GM21737 (cell line): Measurements from ENCODE around the gene WIPF2.

ENCODE experiments used
- ATAC-seq: cut with Tn5 transposase; IDR thresholded peaks from one replicate; pipeline ENCODE4 v1.9.1; 2021; ENCODE audit warnings: mild to moderate bottlenecking, moderate library complexity; ENCODE audit not compliant: unreplicated experiment

WIPF2 gene

DNA sequence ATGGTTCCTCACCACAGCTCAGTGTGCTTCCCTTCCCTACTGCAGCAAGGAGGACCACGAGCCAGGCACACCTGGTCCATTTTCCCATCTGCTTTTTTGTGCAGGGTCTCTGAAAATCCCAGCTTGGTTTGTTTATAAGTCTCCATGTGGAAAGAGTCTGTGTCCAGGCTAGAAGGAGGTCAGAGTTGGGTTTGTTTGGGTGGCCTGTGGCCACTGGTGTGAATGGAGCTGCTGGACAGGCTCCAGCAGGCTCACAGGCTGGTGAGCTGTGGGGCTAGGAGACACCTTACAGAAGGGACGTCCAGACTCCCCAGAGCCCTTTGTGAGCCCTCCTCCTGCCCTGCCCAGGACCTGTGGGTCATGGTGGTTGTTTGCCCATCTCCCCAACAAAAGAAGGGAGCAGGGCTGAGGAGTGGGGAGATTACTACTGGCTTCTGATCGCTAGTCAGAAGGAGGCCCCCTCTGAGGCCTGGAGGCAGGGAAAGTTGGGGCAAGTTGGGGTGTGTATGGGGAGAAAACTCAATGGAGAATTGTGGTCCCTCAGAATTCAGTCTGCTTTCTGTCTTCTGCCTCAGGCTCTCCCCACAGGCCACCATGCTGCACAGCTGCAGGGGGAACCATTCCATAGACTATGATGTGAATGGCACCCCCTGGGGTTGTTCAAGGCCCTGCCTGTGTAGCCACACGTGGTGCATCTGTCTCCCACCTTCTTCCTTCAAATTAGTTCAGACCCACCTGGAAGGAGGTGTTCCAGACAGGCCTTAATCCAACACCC is 94.0 kb downstream of the WIPF2 start:
- ATAC-seq = no peak

DNA sequence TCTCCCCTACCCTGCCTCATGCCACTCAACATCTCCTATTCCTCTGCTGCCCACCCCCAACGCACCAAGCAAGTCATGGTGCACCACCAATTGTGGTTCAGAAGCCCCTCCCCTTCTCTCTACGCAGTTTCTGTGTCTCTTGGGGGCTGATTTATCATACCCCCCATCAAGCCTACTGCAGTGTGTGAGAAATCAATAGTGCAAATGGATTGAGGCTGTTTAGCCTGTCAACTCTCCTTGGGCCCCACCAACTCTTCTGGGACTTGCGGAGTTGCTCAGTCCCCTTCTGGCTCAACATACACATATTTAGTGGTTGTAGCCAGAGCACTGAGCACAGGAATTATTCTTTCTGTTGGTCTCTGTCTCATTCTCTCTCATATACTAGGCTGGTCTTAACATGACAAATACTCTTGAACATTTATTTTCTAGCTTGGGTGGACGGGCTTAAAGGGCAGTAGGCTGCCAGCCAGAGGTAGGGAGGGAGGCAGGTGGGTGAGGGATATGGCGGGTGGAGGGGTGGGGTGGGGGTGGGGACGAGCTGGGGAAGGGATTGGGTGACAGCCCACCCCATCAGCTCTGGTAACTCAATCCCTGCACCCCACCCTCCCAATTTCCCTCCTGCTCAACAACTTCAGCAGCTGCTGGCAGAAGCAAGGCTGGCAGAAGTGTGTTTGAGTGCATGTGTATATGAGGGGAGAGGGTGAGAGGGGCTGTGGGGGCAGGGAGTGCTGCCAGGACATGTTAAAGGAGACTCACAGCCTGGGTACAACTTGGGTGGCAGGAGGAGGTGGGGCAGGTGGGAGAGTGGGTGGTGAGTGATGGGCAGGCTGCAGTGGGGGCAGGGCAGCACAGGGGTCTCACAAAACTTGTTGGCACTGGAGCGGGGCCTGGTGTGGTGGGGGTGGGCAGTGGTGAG is 94.8 kb downstream of the WIPF2 start:
- no peak for ATAC-seq

DNA sequence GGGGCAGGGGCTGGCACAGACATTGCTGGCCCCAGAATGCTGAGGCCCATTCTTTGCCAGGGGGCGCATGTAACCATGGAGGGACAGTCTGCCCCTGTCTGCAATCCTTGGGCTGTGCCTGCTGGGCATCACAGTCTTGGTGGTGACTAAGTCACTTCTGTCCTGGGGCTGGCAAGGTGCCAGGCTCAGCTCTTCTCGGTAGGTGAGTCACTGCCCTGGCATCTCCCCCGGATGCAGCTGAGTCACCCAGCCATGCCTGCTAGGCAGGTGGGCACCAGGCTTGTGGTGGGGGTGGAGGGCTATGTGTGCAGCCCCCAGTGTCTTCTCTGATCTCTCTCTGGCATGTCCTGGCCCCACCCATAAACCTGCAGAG is 95.5 kb downstream of the WIPF2 start:
- ATAC-seq = no peak

DNA sequence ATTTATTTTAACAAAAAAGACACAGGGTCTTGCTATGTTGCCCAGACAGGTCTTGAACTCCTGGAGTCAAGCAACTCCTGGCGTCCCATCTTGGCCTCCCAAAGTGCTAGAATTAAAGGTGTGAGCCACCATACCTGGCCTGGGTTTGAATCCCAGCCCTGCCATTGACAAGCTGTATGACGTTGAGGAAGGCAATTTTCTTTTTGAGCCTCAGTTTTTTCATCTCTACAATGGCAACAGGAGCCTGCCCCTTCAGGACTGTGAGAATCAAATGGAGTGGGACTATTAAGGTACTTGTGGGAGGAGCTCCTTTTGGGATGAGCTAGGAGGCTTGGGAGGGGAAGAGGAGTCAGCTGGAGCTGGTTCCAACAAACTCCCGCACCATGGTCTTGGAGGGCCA is 96.1 kb downstream of the WIPF2 start:
- ATAC-seq = no peak

DNA sequence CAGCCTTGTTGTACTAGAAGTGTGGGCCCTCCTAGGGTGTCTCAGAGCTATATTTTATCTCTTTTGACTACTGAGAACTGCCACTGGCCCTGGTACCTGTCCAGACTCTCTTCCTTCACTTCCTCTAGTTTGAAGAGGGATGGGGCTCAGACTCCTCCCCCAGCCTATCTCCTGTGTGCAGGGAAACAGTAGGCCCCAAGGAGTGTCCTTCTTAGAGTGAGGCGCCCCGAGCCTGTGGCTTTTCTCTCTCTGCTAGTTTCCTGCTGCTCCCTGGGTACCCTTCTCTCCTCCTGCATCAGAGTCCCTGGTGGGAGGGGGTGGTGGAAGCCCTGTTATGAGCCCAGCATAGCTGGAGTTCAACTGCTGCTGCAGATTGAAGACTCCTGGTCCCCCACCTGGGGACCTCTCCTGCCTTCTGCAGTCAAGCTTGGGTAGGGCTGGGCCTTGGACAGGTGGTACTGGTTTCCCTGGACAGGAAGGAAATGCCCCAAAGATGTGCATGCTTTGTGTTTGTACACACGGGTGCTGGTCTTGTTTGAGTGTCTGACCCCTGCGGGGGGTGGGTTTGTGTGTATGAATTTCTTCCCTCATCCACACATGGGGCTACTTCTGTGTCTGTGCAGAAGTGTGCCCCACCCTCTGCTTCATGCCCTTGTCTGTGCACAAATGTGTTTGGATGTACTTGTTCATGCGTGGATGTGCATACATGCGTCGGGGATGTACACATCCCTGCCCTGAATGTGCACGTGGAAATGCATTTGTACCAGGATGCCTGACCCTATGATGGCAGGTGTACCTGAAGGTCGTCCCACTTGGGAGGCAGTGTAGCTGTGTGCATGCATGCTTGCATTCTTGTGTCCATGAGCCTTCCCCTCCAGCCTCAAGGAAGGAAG is 96.8 kb downstream of the WIPF2 start:
- ATAC-seq = no peak

DNA sequence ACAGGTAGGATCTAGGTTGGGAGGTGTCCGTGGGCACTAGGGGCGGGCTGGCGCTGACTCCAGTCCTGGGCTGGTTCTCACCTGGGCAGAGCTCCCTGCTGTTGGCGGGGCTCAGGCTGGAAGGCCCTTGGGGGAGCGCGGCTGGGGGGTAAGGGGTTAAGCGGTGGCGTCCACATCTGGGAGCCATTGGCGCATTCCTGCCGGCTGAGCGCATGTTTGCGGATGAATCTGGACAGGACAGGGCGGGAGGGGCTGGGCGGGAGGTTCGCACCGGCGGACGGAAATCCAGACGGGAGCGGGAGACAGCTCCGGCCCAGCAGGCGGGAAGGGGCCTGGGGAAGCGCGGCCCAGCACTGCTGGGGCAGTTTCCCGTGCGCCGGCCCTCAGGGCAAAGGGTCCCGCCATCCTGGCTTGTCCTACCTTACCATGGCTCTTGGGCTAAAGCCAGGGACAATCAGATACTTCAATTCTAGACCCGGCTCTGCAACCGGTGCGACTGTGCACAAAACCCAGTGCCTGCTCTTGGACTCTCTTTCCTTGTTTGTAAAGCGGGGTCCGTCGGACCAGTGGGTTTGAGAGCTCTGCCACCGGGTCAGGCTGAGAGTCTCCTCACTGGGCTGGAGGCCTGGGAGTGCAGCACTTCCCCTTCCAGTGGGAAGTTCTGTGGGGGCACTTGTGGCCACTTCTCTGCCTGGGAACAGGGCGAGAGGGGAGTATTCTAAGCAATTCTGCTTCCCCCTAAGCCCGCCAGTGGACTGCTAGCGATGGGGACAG is 97.7 kb downstream of the WIPF2 start:
- no peak for ATAC-seq

DNA sequence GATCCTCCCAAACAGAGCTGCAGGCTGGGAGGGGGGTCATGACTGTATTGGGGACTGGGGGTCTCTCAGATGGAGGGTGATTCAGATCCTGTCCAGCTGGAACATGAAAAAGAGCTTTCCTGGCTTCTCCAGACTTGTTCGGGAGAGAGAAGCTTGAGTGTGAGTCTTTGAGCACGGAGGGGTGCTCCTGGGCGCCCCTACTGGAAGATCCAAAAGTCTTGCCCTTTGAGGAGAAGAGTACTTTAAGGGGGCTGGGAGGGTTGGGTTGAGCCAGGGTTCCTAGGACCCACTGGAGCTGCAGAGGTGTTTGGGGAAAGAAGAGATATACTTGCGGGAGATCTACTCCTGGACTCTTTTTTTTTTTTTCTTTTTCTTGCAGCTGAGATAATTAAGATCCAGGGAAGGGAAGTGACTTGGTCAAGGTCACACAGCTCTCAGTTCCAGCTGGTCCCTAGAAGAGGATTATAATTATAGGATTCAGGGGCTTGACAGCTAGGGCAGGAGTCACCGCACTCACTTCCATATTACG is 98.3 kb downstream of the WIPF2 start:
- no peak for ATAC-seq

DNA sequence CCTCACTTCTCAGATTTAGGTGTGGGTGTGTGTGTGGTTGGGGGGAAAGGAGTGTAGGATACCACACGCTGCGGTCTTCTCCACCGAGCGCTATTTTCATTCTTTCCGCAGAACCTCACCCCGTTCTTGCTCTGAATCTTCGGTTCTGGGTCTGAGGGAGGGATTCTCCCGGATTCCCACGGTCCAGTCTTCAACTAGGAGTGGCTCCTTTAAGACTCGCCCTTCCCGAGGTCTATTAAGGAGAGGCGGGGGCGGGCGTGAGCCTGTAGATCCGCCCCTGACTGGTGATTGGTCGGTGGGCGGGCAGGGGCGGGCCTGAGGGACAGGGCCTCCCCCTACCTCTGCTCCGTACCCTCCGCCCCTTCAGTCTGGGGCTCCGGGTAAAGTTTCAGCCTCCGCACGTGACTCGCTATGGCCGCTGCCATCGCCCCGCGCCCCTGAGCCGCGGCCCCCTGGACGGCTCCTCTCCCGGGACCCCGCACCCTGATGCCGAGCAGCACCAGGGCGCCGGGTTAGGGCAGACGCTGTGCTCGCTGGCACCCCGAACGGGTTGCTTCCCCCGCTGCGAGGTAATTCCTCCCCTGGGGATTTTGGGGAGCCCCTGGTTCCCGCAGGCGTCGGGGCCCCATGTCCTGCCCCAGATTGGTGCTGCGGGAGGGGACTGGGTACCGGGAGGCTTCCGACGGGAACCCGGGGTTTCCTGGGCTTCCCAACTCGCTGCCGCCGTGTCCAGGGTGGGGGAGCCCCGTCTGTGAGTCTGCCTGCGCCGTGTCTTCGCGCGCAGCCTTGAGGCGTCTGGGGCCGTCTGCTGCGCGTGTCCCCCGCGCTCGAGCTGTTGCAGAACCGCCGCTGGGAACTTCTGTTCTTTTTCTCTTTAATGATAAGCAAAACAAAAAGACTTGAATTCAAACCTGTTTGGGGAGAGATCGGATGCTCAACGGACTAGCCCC is 99.1 kb downstream of the WIPF2 start:
- peak; percentile 50 for ATAC-seq

DNA sequence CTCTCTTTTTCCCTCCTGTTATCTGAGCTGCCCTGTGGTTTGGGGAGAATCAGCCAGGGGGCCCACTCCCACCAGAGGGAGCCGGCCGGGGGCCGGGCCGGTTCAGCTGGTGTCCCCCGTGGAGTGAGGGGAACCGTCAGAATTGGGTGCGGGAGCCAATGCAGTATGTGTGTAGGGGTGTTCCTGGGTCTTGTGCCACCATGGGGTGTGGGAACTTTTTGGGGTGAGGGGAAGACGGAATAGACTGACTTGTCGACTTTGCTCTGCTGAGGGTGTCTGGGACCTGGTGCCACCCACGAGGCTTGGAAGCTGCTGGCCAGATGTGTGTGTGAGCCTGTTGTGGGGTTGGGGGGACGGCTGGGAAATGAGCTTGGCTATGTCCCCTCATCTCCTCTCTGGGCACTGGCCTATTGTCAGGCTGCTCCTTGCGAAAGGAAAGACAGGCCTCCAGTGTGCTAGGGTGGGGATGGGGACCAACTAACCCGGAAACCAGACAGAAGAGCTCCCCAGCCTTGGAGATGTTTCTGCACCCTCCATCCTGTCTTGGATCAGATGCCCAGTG is 99.8 kb downstream of the WIPF2 start:
- ATAC-seq = no peak

DNA sequence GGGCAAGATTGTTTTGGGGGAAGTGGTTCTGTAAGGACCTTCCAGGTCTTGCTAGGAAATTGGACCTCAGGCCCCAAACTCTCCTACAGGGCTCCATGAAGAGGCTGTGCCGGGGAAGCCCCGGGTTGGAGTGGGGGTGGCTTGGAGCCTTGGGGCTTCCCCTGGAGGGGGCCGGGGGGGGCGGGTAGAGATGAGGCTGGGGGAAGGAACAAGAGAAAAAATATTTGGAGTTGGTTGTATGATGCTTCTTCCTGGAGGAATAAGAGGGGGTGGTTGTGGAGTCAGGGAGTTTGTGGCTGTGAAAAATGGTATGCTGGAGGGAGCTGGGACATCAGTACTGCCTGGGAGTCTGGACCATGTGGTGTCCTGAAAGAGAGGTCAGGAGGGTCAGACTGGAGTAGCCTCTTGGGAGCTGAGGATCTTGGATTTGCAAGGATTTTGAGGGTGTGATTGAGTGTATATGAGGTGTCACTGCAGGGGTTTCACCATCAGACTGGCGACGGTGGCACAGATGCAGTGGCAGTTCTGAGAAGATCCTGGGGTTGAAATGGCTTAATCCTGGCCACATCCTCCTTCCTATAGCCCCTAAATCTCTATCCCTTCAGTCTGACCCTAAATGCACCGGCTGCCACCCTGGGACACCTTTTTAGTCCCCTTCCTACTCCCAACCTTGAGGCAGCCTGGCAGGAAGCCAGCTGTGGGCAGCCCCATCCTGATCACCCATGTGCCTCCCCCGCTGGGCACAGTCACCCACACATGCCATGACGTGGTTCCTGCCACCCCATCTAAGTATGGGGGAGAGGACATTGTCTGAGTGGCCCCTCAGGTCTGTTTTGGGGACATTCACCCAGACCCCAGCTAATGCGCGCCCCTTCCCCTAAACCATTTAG is 100.8 kb downstream of the WIPF2 start:
- no peak for ATAC-seq

DNA sequence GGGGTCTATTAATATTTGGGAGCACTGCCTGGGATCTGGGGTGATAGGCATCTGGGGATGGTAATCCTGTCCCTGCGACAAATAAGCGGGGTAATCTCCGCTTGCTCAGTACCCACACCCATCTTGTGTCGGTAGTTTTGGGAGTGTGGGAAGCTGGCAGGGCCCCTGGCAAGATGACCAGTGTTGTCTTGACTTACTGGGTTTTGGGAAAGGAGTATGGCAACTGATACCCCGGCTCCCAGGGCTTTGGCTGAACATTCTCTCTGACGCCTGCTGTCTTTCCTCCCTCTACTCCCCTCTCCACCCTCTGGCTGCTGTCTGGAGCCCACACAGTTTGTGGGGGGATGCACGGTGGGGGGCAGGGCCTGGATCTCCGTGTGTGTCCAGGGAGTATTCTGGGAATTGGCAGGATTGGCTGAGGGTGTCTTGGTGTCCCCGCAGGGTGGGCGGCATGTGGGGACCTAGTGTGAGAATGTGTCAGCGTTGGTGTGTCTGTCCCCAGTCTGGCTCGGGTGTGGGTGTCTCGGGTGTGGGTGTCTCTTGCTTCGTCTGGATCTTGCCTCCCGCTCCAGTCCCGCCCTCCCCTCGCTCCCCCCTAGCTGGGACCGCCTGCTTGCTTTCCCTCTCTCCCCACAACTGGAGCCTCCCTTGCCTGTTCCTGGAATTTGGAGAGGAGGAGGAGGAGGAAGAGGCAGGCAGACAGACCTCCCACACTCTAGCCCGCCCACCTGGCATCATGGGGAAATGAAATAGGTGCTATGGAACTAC is 101.8 kb downstream of the WIPF2 start:
- ATAC-seq = no peak

DNA sequence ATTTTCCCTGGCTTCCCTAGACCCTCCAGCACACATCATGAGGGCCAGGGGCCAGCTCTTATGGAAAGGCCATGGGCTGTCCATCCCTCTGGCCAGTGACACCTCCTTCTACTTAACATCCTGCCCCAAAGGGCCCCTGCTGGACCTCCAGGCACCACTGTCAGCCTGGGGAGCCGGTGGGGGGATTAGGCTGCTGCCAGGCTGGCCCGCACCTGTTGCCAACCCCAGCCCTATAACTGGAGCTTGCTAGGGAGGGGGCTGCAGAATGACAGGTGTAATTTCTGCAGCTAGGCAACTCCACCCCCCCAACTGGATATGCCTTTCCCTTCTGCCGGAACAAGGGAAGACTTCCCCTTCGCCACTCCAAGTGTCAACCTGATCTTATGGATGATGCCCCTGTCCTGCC is 102.4 kb downstream of the WIPF2 start:
- no peak for ATAC-seq

DNA sequence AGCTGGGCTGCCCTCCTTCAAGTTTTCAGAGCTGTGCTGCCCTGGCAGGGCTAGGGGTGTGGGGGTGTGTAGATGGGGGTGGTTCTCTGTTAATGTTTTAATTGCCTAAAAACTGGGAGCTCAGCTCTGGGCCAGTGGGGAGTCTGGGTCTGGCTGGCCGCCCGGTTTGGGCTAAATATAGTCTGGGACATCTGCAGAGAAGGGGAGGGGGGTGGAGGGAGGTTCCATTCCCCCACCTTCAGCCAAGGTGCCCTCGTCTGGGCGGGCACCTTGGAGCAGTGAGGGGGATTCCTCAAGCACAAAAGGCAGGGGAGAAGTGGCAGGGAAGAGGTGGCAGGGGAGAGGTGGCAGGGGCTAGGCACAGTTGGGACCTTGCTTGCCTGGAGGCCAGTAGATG is 102.9 kb downstream of the WIPF2 start:
- no peak for ATAC-seq

DNA sequence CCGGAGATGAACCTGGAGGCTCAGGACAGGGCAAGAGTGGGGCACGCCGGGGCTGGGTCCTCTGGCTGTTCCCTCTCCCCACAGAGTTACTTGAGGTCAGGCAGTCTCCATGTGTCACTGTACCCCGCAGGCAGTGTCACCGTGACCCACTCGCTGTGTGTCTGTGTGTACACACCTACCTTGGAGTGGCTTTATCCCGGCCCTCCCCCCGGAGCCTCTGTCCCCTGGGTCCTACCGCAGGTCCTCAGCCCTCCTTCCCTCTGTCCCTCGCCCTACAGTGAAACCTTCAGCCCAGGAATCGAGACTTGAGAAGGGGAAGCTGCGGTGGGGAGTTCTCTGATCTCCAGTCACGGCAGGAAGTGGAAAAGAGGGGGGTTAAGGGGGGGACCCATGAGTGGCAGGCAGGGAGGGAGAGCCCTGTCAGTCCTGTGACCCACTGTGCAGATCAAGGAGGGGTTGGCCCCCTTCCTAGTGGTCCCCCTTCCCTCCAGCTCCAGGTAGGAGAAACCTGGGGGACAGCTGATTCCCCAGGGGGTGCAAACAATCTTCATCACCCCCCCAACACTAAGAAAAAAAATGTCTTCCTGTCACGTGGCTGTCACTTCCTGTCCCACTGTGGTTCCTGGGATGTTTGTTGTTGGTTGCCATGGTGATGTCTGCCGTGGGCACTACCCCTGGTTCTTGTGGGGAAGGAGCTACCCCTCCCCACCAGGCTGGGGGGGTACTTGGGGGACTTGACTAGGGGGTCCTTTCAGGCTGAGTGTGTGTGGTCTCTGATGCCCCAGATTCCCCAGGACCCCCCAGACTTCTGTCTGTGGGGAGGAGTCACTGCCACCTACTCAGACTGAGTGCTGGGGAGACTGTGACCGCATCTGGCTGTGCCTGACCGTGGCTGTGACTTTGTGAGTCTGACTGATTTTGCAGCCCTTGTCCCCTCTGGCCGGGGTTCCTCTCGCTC is 103.5 kb downstream of the WIPF2 start:
- ATAC-seq = peak; percentile 29

DNA sequence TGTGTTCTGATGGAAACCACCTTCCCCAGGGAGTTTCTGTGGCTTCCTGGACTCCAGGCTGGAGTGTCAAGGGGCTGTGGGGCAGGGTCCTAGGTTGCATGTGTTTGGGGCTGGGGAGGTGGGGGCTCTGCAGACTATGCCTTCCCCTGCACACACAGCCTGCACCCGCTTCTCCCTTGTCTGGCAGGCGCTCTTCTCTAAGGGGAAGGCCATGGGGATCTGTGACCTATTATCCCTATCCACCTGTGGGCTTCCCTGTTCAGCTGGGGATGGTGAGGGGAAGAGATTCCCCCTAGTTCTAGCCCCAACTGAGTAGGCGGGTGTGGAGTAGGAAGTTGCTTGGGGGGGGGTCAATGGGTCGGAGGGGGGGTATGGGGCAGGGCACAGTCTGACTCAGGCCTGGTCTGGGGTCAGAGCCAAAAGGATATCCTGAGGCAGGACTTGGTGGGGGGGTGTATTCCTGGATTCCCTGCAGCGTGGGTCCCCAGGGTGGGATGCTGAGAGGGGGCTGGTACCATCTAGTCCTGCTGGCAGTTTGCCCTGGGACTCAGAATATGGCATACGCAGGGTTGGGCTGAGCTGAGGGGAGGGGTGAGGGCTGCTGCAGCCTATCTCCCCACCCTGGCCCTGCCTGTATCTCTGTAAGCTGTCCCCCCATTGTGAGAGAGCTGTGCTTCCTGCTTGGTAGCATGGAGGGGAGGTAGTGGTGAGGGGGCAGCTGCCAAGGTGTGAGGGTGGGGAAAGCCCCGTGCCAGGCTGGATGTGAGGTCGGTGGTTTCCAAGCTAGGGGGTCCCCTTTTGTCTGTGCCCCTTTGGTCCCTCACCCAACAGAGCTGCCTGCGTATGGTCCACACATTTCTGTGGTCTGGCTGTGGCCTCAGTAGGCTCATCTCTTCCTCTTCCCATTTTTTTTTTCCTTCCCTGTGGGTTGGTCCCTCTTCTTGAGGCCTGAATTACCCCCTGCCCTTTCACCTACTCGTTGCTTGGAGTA is 104.6 kb downstream of the WIPF2 start:
- no peak for ATAC-seq
